Measurements from ENCODE around the gene PPIH.
A peak's percentile ranks its signal among the peaks of the same experiment; 100 is the strongest.
"Not testable (repeated sequence)": the region's sequence is repeated elsewhere in the genome, so short reads cannot be mapped to it uniquely, and the experiment has no call there.

PPIH gene

GRCh38 chr1:42657981-42658876 is at the start of gene PPIH:
PPIH (plus strand) TSS chr1:42658423; CDS start chr1:42658447, 24 bp downstream.
- DNase-seq: peak; percentile 91

GRCh38 chr1:42613803-42614131 is 44.5 kb upstream of the PPIH start:
- no peak for DNase-seq

- no peak for DNase-seq
These were observed 39.4 kb upstream of the PPIH start for GRCh38 chr1:42618866-42619265.

GRCh38 chr1:42620307-42620706 is 37.9 kb upstream of the PPIH start:
- no peak for DNase-seq

GRCh38 chr1:42621180-42621579 is 37.0 kb upstream of the PPIH start:
- not testable (repeated sequence) for DNase-seq

GRCh38 chr1:42627205-42627604 is 31.0 kb upstream of the PPIH start:
- not testable (repeated sequence) for DNase-seq

- DNase-seq: no peak
These were observed 19.1 kb upstream of the PPIH start for GRCh38 chr1:42639116-42639515.

- no peak for DNase-seq
These were observed 12.2 kb upstream of the PPIH start for GRCh38 chr1:42646056-42646455.

GRCh38 chr1:42657201-42657600 is 1.0 kb upstream of the PPIH start:
- no peak for DNase-seq

GRCh38 chr1:42658877-42659337 is 684 bp downstream of the PPIH start:
- DNase-seq: peak; percentile 25

GRCh38 chr1:42660907-42661500 is 2.8 kb downstream of the PPIH start:
- DNase-seq: no peak

- no peak for DNase-seq
These were observed 11.7 kb downstream of the PPIH start for GRCh38 chr1:42669936-42670335.

GRCh38 chr1:42670425-42670824 is 12.2 kb downstream of the PPIH start:
- DNase-seq: no peak

GRCh38 chr1:42674214-42674613 is 16.0 kb downstream of the PPIH start:
- no peak for DNase-seq

- DNase-seq: no peak
These were observed 16.5 kb downstream of the PPIH start for GRCh38 chr1:42674682-42675081.

- no peak for DNase-seq
These were observed 17.2 kb downstream of the PPIH start for GRCh38 chr1:42675467-42675866.

GRCh38 chr1:42676534-42677087 is 18.4 kb downstream of the PPIH start:
- no peak for DNase-seq

GRCh38 chr1:42679364-42679983 is 21.3 kb downstream of the PPIH start:
- peak; percentile 41 for DNase-seq

GRCh38 chr1:42680055-42680454 is 21.8 kb downstream of the PPIH start:
- DNase-seq: no peak

GRCh38 chr1:42680921-42681683 is 22.9 kb downstream of the PPIH start:
- DNase-seq: peak; percentile 11

GRCh38 chr1:42681741-42682483 is 23.7 kb downstream of the PPIH start, which contains the start of gene YBX1:
YBX1 (plus strand) TSS chr1:42682418; CDS start chr1:42682566, 148 bp downstream.
- DNase-seq: peak; percentile 99

GRCh38 chr1:42682484-42682738 is 24.2 kb downstream of the PPIH start:
- not testable (repeated sequence) for DNase-seq
